IPS-18c (cell line): ENCODE measurements around the gene OGDHL.
"Not testable (repeated sequence)": the region's sequence is repeated elsewhere in the genome, so short reads cannot be mapped to it uniquely, and the experiment has no call there.

ENCODE experiments used
- H3K4me3 ChIP-seq: 2 replicates; pipeline ENCODE4 v1.7.0; 2013; ENCODE audit warnings: low read depth, mild to moderate bottlenecking, low read length, moderate library complexity; ENCODE audit not compliant: insufficient read depth
- H3K9me3 ChIP-seq: one replicate; pipeline ENCODE4 v1.6.1; 2013; ENCODE audit warnings: mild to moderate bottlenecking, low read length, moderate library complexity; ENCODE audit not compliant: control insufficient read depth, insufficient read depth

The OGDHL gene

GRCh38 chr10:49761789-49762565, at the start of gene OGDHL:
Gene OGDHL, minus strand, starts transcription at chr10:49762323. Its CDS starts 3,731 bp downstream, at chr10:49758592.
- Histone ChIP-seq H3K4me3 (peak within 1 kb of the TSS; percentile 89), H3K9me3 (no peaks in the 10 kb centered on the region)

GRCh38 chr10:49803988-49804387, 41.9 kb upstream of the OGDHL start:
- Histone ChIP-seq H3K9me3 (no peaks in the 10 kb centered on the region), H3K4me3 (no peak overlapping the region)

DNA sequence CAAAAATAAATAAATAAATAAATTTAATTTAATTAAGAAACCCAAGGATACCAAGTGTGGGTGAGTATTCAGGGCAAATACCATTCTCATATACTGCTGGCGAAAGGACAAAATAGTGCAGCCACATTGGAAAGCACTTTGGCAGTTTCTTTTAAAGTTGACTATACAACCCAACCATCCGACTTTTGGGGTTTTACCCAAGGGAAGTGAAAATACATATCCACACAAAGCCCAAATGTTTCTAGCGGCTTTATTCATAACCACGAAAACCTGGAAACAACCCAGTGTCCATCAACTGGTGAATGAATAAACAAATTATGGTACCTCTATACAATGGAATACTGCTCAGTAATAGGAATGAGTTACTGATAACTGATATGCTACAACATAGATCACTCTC, 36.2 kb upstream of the OGDHL start:
- Histone ChIP-seq H3K9me3 (no peaks in the 10 kb centered on the region), H3K4me3 (no peak overlapping the region)

DNA sequence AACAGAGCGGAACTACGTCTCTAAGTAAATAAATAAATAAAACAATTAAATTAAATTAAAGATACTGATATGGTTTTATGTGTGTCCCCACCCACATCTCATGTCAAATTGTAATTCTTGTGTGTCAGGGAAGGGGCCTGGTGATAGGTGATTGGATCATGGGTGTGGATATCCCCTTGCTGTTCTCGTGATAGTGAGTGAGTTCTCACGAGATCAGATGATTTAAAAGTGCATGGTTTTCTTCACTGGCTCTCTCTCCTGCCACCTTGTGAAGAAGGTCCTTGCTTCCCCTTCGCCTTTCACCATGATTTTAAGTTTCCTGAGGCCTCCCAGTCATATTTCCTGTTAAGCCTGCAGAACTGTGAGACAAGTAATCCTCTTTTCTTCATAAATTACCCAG, 29.0 kb upstream of the OGDHL start:
- Histone ChIP-seq H3K4me3 (no peak overlapping the region), H3K9me3 (no peaks in the 10 kb centered on the region)

GRCh38 chr10:49784681-49785080, 22.6 kb upstream of the OGDHL start:
- H3K4me3 ChIP-seq: no peak overlapping the region
- no peaks in the 10 kb centered on the region for H3K9me3 ChIP-seq

DNA sequence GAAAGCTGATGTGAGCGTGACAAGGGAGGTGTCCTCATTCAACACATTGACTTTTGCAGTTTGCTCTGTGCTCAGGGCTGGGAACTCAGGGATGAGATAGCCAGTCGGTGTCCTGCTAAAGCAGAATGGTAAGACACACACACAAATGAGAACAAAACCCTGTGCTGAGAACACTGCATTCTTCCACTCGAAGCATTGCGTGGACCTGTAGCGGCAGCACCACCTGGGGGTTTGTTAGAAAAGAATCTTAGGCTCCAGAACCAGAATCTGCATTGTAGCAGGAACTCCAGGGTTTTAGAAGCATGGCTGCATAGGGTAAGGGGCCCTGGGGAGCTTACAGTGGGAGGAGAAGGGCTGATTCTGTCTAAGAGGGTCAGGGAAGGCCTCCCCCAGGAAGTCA, 21.5 kb upstream of the OGDHL start:
- Histone ChIP-seq H3K9me3 (no peaks in the 10 kb centered on the region), H3K4me3 (no peak overlapping the region)

- H3K4me3 ChIP-seq: no peak overlapping the region
These were observed 19.1 kb upstream of the OGDHL start for GRCh38 chr10:49781247-49781646.

DNA sequence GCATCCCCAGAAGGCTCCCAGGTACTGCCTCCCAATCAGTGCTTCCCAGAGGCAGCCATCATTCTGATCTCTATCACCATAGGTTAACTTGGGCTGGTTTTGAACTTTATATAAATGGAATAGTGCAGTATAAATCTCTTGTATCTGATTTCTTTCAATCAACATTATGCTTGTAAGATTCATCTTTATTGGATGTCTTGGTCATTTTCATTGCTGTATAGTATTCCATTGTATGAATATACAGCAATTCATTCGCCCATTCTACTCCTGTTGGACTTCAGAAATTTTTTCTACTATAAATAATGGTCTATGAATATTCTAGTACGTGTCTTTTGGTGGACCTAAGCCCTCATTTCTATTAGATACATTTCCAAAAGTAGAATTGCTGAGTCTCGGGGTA, 16.1 kb upstream of the OGDHL start:
- Histone ChIP-seq H3K4me3 (no peak overlapping the region), H3K9me3 (no peaks in the 10 kb centered on the region)

More at GRCh38 chr10:49781247-49781646, 19.1 kb upstream of the OGDHL start:
- H3K9me3 ChIP-seq: no peaks in the 10 kb centered on the region

GRCh38 chr10:49776851-49777250, 14.7 kb upstream of the OGDHL start:
- Histone ChIP-seq H3K4me3 (no peak overlapping the region), H3K9me3 (no peaks in the 10 kb centered on the region)

GRCh38 chr10:49775014-49775413, 12.9 kb upstream of the OGDHL start:
- Histone ChIP-seq H3K4me3 (no peak overlapping the region), H3K9me3 (no peaks in the 10 kb centered on the region)

- not testable (repeated sequence) for H3K4me3 ChIP-seq, H3K9me3 ChIP-seq
These were observed 10.8 kb upstream of the OGDHL start for GRCh38 chr10:49772944-49773343.

- not testable (repeated sequence) for H3K9me3 ChIP-seq
These were observed 8.9 kb upstream of the OGDHL start for GRCh38 chr10:49771046-49771445.

DNA sequence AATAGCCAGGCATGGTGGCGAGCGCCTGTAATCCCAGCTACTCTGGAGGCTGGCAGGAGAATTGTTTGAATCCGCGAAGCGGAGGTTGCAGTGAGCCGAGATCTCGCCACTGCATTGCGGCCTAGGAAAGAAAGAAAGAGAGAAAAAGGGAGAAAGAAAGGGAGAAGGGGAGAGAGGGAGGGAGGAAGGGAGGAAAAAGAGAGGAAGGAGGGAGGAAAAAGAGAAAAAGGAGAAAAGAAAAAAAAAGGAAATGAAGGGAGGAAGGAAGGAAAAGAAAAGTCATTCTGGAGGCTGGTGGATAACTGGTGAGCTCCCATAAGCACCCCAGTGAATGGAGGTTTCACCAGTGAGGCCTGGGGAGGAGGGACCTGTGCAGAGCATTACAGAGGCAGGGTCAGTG, 7.6 kb upstream of the OGDHL start:
- no peak overlapping the region for H3K4me3 ChIP-seq
- H3K9me3 ChIP-seq: no peaks in the 10 kb centered on the region

More at GRCh38 chr10:49771046-49771445, 8.9 kb upstream of the OGDHL start:
- H3K4me3 ChIP-seq: not testable (repeated sequence)

- Histone ChIP-seq H3K4me3 (no peak overlapping the region), H3K9me3 (no peaks in the 10 kb centered on the region)
These were observed 6.6 kb upstream of the OGDHL start for GRCh38 chr10:49768731-49769130.

DNA sequence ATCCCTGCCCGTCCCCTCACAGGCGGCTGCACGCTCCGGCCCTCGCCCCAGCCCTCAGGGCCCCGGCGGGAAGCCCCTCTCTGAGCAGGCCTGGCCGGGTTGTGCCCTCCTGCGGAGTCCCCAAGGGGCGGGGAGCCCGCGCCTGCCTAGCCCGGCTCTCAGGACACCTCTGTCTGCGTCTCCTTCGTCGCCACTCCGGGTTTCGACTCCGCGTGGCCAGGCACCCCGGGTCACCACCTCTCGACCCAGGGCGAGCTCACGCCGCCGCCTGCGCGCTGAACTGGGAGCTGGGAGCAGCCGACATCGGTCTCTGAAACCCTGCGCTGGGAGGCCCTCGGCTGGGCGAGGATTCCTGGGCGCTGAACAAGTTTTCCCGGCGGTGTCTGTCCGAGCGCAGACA, 6.2 kb upstream of the OGDHL start:
- Histone ChIP-seq H3K9me3 (no peaks in the 10 kb centered on the region), H3K4me3 (no peak overlapping the region; the same call in 1 of the 2 replicates)

- Histone ChIP-seq H3K9me3 (no peaks in the 10 kb centered on the region), H3K4me3 (no peak overlapping the region)
These were observed 5.6 kb upstream of the OGDHL start for GRCh38 chr10:49767752-49768151.

DNA sequence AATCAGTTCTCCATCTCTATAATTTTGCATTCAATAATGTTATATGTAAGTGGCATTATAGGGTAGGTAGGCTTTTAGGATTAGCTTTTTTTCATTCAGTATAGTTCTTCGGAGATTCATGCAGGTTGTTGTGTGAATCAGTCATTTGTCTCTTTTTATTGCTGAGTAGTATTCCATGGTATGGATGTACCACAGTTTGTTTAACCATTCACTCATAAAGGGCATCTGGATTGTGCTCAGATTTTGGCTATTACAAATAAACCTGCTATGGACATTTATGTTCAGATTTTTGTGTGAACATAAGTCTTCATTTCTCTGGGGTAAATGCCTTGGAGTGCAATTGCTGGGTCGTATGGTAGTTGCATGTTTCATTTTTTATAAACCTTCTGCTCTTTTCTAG, 4.4 kb upstream of the OGDHL start:
- no peaks in the 10 kb centered on the region for H3K9me3 ChIP-seq
- no peak overlapping the region for H3K4me3 ChIP-seq

- Histone ChIP-seq H3K4me3 (peak overlapping the region; percentile 89; the same call in 1 of the 2 replicates), H3K9me3 (no peaks in the 10 kb centered on the region)
These were observed 399 bp upstream of the OGDHL start for GRCh38 chr10:49762566-49762877.

GRCh38 chr10:49761201-49761788, 828 bp downstream of the OGDHL start:
- H3K9me3 ChIP-seq: no peaks in the 10 kb centered on the region
- H3K4me3 ChIP-seq: peak overlapping the region; percentile 89
